Measurements from ENCODE around the gene USF2. TPM values are rescaled to one million over a fixed set of nuclear protein-coding genes. Genes with fewer than 3 reads are reported as not detected.

The USF2 gene
- total RNA-seq, 4 donors from 2014 or later, result 95.9 to 207 (median 140) TPM

DNA sequence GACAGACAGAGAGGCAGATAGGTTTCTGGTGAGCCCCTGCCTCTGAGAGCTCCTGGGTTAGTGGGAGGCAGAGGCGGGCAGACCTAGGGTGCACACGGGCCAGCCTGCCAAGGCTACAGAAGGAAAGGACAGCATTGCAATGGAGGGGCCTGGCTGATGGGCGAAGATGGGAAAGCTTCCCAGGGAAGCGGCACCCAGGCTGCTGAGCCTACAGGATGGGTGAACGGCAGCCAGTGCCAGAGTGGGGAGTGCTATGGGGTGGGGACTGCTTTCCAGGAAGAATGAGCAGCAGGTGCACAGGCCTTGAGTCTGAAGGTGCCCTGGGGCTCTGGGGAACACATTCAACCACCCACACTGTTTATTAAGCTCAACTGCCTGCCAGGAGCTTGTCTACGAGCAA, 22.5 kb downstream of the USF2 start:
- Histone ChIP-seq H3K36me3 (no peaks in the 10 kb centered on the region), H3K9me3 (no peaks in the 10 kb centered on the region), H3K27me3 (peaks cover 35% of the 10 kb centered on the region), H3K27ac (no peak overlapping the region), H3K4me1 (no peaks in the 10 kb centered on the region), H3K4me3 (no peak overlapping the region)
- intact Hi-C loops (cut with DNase I; ENCODE audit: low total_unique reads) (no loop called here), in situ Hi-C loops (cut with MboI; ENCODE audit: low pct_ligation_motif_present in 1 of 4, low pct_unique_long_range_greater_than_20kb in 1 of 4, low sequenced_read_pairs in 3 of 4) (no loop called here)
- no peak for TF ChIP-seq POLR2A (IDR thresholded peaks at IDR 0.05)
- WGBS, 2 donors (ENCODE audit: low coverage in 1 of 2), result 64% methylated on average over 6 of the region's 6 CpGs; no CpG with 5 or more reads in 1 of the 2 donors
- no peak for DNase-seq

- Histone ChIP-seq H3K4me1 (no peaks in the 10 kb centered on the region), H3K36me3 (no peaks in the 10 kb centered on the region), H3K9me3 (no peaks in the 10 kb centered on the region), H3K4me3 (no peak within 1 kb of the TSS), H3K27me3 (peaks cover 35% of the 10 kb centered on the region), H3K27ac (no peak within 1 kb of the TSS)
- no peak for DNase-seq
- intact Hi-C loops (cut with DNase I; ENCODE audit: low total_unique reads) (no loop called here), in situ Hi-C loops (cut with MboI; ENCODE audit: low pct_ligation_motif_present in 1 of 4, low pct_unique_long_range_greater_than_20kb in 1 of 4, low sequenced_read_pairs in 3 of 4) (no loop called here)
- TF ChIP-seq CTCF (IDR thresholded peaks at IDR 0.05) (no peak), POLR2AphosphoS5 (IDR thresholded peaks at IDR 0.05) (no peak), EP300 (IDR thresholded peaks at IDR 0.05; ENCODE audit: low read depth) (no peak), POLR2A (IDR thresholded peaks at IDR 0.05) (no peak)
- 78% methylated on average over 12 of the region's 12 CpGs; no CpG with 5 or more reads in 1 of the 2 donors for WGBS, 2 donors (ENCODE audit: low coverage in 1 of 2)
Observed at GRCh38 chr19:35291916-35292315, 23.2 kb downstream of the USF2 start, which contains the start of gene MAG. MAG (plus strand) TSS chr19:35292161; CDS start chr19:35295409, 3,248 bp downstream.

GRCh38 chr19:35292421-35293362, 23.9 kb downstream of the USF2 start:
- no peaks in the 10 kb centered on the region for H3K9me3 ChIP-seq
- no peak overlapping the region for H3K4me3 ChIP-seq
- H3K27ac ChIP-seq, result no peak overlapping the region
- intact Hi-C loops (cut with DNase I; ENCODE audit: low total_unique reads), result no loop called here
- no peak for TF ChIP-seq CTCF (IDR thresholded peaks at IDR 0.05)
- no peak for TF ChIP-seq POLR2AphosphoS5 (IDR thresholded peaks at IDR 0.05)
- no peak for TF ChIP-seq POLR2A (IDR thresholded peaks at IDR 0.05)
- TF ChIP-seq EP300 (IDR thresholded peaks at IDR 0.05; ENCODE audit: low read depth), result no peak
- DNase-seq, result no peak
- WGBS, 2 donors (ENCODE audit: low coverage in 1 of 2), result 49 to 73% methylated on average over 7 to 23 of the region's 23 CpGs
- H3K4me1 ChIP-seq, result no peaks in the 10 kb centered on the region
- H3K36me3 ChIP-seq, result no peaks in the 10 kb centered on the region
- in situ Hi-C loops (cut with MboI; ENCODE audit: low pct_ligation_motif_present in 1 of 4, low pct_unique_long_range_greater_than_20kb in 1 of 4, low sequenced_read_pairs in 3 of 4), result no loop called here
- H3K27me3 ChIP-seq, result peaks cover 35% of the 10 kb centered on the region

GRCh38 chr19:35293363-35293739, 24.6 kb downstream of the USF2 start:
- intact Hi-C loops (cut with DNase I; ENCODE audit: low total_unique reads), result no loop called here
- TF ChIP-seq CTCF (IDR thresholded peaks at IDR 0.05) (no peak), POLR2AphosphoS5 (IDR thresholded peaks at IDR 0.05) (no peak), EP300 (IDR thresholded peaks at IDR 0.05; ENCODE audit: low read depth) (no peak), POLR2A (IDR thresholded peaks at IDR 0.05) (no peak)
- Histone ChIP-seq H3K4me3 (no peak overlapping the region), H3K27me3 (peaks cover 35% of the 10 kb centered on the region), H3K4me1 (no peaks in the 10 kb centered on the region), H3K9me3 (no peaks in the 10 kb centered on the region), H3K36me3 (no peaks in the 10 kb centered on the region), H3K27ac (no peak overlapping the region)
- in situ Hi-C loops (cut with MboI; ENCODE audit: low pct_ligation_motif_present in 1 of 4, low pct_unique_long_range_greater_than_20kb in 1 of 4, low sequenced_read_pairs in 3 of 4), result no loop called here
- 55% methylated on average over 7 of the region's 7 CpGs; no CpG with 5 or more reads in 1 of the 2 donors for WGBS, 2 donors (ENCODE audit: low coverage in 1 of 2)
- no peak for DNase-seq
